ENCODE data around the gene PRTG.
"Not testable (repeated sequence)": the region's sequence is repeated elsewhere in the genome, so short reads cannot be mapped to it uniquely, and the experiment has no call there.

Gene PRTG

GRCh38 chr15:55615445-55615844, 127.5 kb downstream of the PRTG start:
- no peak overlapping the region for H3K4me3 ChIP-seq (ENCODE audit: low read depth, low read length)
- in situ Hi-C loops (cut with HindIII; ENCODE audit: low sequenced_read_pairs) = no loop called here
- TF ChIP-seq CTCF (IDR thresholded peaks at IDR 0.05; ENCODE audit: low read depth, low read length, missing control alignments) = no peak
- DNase-seq (ENCODE audit: low read depth) = no peak

- H3K4me3 ChIP-seq (ENCODE audit: low read depth, low read length) = no peak overlapping the region
- DNase-seq (ENCODE audit: low read depth) = no peak
- TF ChIP-seq CTCF (IDR thresholded peaks at IDR 0.05; ENCODE audit: low read depth, low read length, missing control alignments) = no peak
- in situ Hi-C loops (cut with HindIII; ENCODE audit: low sequenced_read_pairs) = no loop called here
Observed at GRCh38 chr15:55613727-55614126, 129.2 kb downstream of the PRTG start.

GRCh38 chr15:55606214-55606613, 136.7 kb downstream of the PRTG start:
- no peak overlapping the region for H3K4me3 ChIP-seq (ENCODE audit: low read depth, low read length)
- DNase-seq (ENCODE audit: low read depth) = no peak
- TF ChIP-seq CTCF (IDR thresholded peaks at IDR 0.05; ENCODE audit: low read depth, low read length, missing control alignments) = no peak
- in situ Hi-C loops (cut with HindIII; ENCODE audit: low sequenced_read_pairs) = no loop called here

GRCh38 chr15:55601374-55601773, 141.6 kb downstream of the PRTG start:
- in situ Hi-C loops (cut with HindIII; ENCODE audit: low sequenced_read_pairs) = no loop called here
- DNase-seq (ENCODE audit: low read depth) = no peak
- no peak for TF ChIP-seq CTCF (IDR thresholded peaks at IDR 0.05; ENCODE audit: low read depth, low read length, missing control alignments)
- no peak overlapping the region for H3K4me3 ChIP-seq (ENCODE audit: low read depth, low read length)

- DNase-seq (ENCODE audit: low read depth) = no peak
- TF ChIP-seq CTCF (IDR thresholded peaks at IDR 0.05; ENCODE audit: low read depth, low read length, missing control alignments) = no peak
- no peak overlapping the region for H3K4me3 ChIP-seq (ENCODE audit: low read depth, low read length)
- in situ Hi-C loops (cut with HindIII; ENCODE audit: low sequenced_read_pairs) = no loop called here
Observed at GRCh38 chr15:55599439-55599838, 143.5 kb downstream of the PRTG start.

GRCh38 chr15:55593019-55593418, 149.9 kb downstream of the PRTG start:
- DNase-seq (ENCODE audit: low read depth); in situ Hi-C loops (cut with HindIII; ENCODE audit: low sequenced_read_pairs); H3K4me3 ChIP-seq (ENCODE audit: low read depth, low read length): not testable (repeated sequence)

GRCh38 chr15:55590788-55591187, 152.2 kb downstream of the PRTG start:
- no peak overlapping the region for H3K4me3 ChIP-seq (ENCODE audit: low read depth, low read length)
- DNase-seq (ENCODE audit: low read depth) = no peak
- no peak for TF ChIP-seq CTCF (IDR thresholded peaks at IDR 0.05; ENCODE audit: low read depth, low read length, missing control alignments)
- in situ Hi-C loops (cut with HindIII; ENCODE audit: low sequenced_read_pairs) = no loop called here
